Thyroid gland (tissue), 4 donors: Measurements from ENCODE around the gene EIF4B.

Experiments
- POLR2A ChIP-seq, 2 donors: fragments of 450-650 bp; IDR thresholded peaks; one replicate each; pipeline ENCODE4 v1.6.1; 2017; ENCODE audit warnings: antibody characterized with exemption in 2 of 2, mild to moderate bottlenecking in 2 of 2, moderate library complexity in 1 of 2
- TF ChIP-seq, protein P1 (sequence below), 6 experiments: fragments of 200-600 bp in 3 of 6; fragments of 450-650 bp in 3 of 6; sonication (generic) in 3 of 6; IDR thresholded peaks; one replicate each; pipeline ENCODE4 v1.5.1; 2016 to 2019; ENCODE audit warnings: antibody characterized with exemption in 6 of 6, mild to moderate bottlenecking in 2 of 6, inconsistent platforms in 1 of 6, moderate library complexity in 1 of 6

DNA sequence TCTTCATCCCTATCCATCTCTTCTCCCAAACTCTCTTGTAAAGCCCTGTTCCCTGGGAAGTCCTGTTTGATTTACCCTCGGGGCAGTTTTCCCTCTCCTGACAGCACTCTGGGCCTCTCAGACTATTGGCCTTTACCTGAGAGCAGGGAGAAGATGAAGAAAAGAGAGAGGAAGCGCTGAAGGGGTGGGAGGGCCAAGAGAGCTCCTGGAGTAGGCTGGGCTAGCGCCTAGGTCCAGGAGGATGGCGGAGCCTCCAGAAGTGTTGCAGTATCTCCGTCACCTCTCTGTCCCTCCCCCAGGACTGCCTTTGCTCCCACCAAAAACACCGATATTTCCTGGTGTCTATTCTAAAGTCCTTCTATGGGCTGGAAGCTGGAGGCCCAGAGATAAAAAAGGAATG is 85.5 kb downstream of the EIF4B start:
- TF ChIP-seq, protein P1, sequence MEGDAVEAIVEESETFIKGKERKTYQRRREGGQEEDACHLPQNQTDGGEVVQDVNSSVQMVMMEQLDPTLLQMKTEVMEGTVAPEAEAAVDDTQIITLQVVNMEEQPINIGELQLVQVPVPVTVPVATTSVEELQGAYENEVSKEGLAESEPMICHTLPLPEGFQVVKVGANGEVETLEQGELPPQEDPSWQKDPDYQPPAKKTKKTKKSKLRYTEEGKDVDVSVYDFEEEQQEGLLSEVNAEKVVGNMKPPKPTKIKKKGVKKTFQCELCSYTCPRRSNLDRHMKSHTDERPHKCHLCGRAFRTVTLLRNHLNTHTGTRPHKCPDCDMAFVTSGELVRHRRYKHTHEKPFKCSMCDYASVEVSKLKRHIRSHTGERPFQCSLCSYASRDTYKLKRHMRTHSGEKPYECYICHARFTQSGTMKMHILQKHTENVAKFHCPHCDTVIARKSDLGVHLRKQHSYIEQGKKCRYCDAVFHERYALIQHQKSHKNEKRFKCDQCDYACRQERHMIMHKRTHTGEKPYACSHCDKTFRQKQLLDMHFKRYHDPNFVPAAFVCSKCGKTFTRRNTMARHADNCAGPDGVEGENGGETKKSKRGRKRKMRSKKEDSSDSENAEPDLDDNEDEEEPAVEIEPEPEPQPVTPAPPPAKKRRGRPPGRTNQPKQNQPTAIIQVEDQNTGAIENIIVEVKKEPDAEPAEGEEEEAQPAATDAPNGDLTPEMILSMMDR (IDR thresholded peaks at IDR 0.05), result no peak
- TF ChIP-seq POLR2A (IDR thresholded peaks at IDR 0.05), result no peak
